Loucy (cell line): ENCODE results near the gene GRN.

Source experiments
- CTCF ChIP-seq: fragments of 200-600 bp; sonication (generic); conservative IDR thresholded peaks from 2 replicates; pipeline ENCODE4 v1.5.1; 2014; ENCODE audit warnings: mild to moderate bottlenecking, antibody characterized with exemption, low read length
- EZH2phosphoT487 ChIP-seq: fragments of 200-600 bp; IDR thresholded peaks from 2 replicates; pipeline ENCODE4 v1.6.1; 2018; ENCODE audit warnings: antibody characterized with exemption, mild to moderate bottlenecking, moderate library complexity, borderline replicate concordance

GRCh38 chr17:44362459-44362948, 17.4 kb downstream of the GRN start:
- TF ChIP-seq CTCF (no peak), EZH2phosphoT487 (no peak)
